HG03064 (cell line): ENCODE measurements around the gene ELL2.
"Not testable (repeated sequence)": the region's sequence is repeated elsewhere in the genome, so short reads cannot be mapped to it uniquely, and the experiment has no call there.

Experiments
- ATAC-seq: cut with Tn5 transposase; IDR thresholded peaks from one replicate; pipeline ENCODE4 v1.9.1; 2021; ENCODE audit warnings: low read depth; ENCODE audit not compliant: unreplicated experiment

The ELL2 gene

GRCh38 chr5:95866435-95867040 is 95.1 kb downstream of the ELL2 start:
- no peak for ATAC-seq

- ATAC-seq: no peak
Measured at GRCh38 chr5:95864944-95865504, 96.6 kb downstream of the ELL2 start.

- ATAC-seq: no peak
Measured at GRCh38 chr5:95864456-95864855, 97.2 kb downstream of the ELL2 start.

- no peak for ATAC-seq
Measured at GRCh38 chr5:95863383-95863757, 98.3 kb downstream of the ELL2 start.

- ATAC-seq: no peak
Measured at GRCh38 chr5:95862671-95863382, 98.8 kb downstream of the ELL2 start.

- no peak for ATAC-seq
Measured at GRCh38 chr5:95861864-95862561, 99.6 kb downstream of the ELL2 start.

- no peak for ATAC-seq
Measured at GRCh38 chr5:95861221-95861863, 100.3 kb downstream of the ELL2 start.

- ATAC-seq: no peak
Measured at GRCh38 chr5:95859661-95860060, 102.0 kb downstream of the ELL2 start.

- ATAC-seq: peak; percentile 91
Measured at GRCh38 chr5:95858661-95859595, 102.7 kb downstream of the ELL2 start.

- no peak for ATAC-seq
Measured at GRCh38 chr5:95858023-95858461, 103.6 kb downstream of the ELL2 start.

GRCh38 chr5:95857185-95857945 is 104.3 kb downstream of the ELL2 start:
- ATAC-seq: no peak

- ATAC-seq: no peak
Measured at GRCh38 chr5:95856501-95856981, 105.1 kb downstream of the ELL2 start.

- no peak for ATAC-seq
Measured at GRCh38 chr5:95853490-95853889, 108.2 kb downstream of the ELL2 start.

GRCh38 chr5:95852567-95852966 is 109.1 kb downstream of the ELL2 start:
- ATAC-seq: no peak

- not testable (repeated sequence) for ATAC-seq
Measured at GRCh38 chr5:95851141-95851540, 110.5 kb downstream of the ELL2 start.

- ATAC-seq: no peak
Measured at GRCh38 chr5:95850391-95850894, 111.2 kb downstream of the ELL2 start.

- no peak for ATAC-seq
Measured at GRCh38 chr5:95848701-95849100, 113.0 kb downstream of the ELL2 start.

- no peak for ATAC-seq
Measured at GRCh38 chr5:95847261-95847592, 114.4 kb downstream of the ELL2 start.
